ENCODE measurements around the gene HES5.

GRCh38 chr1:2558861-2559260 lies 28.8 kb upstream of the HES5 start:
- no peak for TF ChIP-seq POLR2A (IDR thresholded peaks at IDR 0.05)
- no peak for TF ChIP-seq CTCF (IDR thresholded peaks at IDR 0.05)

Measured in prostate gland (tissue), 2 donors.